CD4-positive, alpha-beta T cell treated with Interleukin-17A for 4 hours (primary cell): ENCODE results near the gene TIAL1.
"Not testable (repeated sequence)": the region's sequence is repeated elsewhere in the genome, so short reads cannot be mapped to it uniquely, and the experiment has no call there.

Experiments
- DNase-seq: peaks from one replicate; pipeline ENCODE4 v3.0.0-alpha.2; 2020; ENCODE audit warnings: mixed read lengths

TIAL1 gene

GRCh38 chr10:119596537-119597404 is at the start of gene TIAL1:
TIAL1 (minus strand) TSS chr10:119596964; CDS start chr10:119596465, 499 bp downstream.
- peak; percentile 95 for DNase-seq

GRCh38 chr10:119644994-119645393 is 48.2 kb upstream of the TIAL1 start:
- DNase-seq = no peak

GRCh38 chr10:119644205-119644814 is 47.5 kb upstream of the TIAL1 start:
- no peak for DNase-seq

GRCh38 chr10:119643306-119644204 is 46.8 kb upstream of the TIAL1 start:
- DNase-seq = no peak

- no peak for DNase-seq
Measured at GRCh38 chr10:119642556-119643111, 45.9 kb upstream of the TIAL1 start.

GRCh38 chr10:119640875-119641526 is 44.2 kb upstream of the TIAL1 start:
- no peak for DNase-seq

GRCh38 chr10:119640384-119640783 is 43.6 kb upstream of the TIAL1 start:
- DNase-seq = no peak

- no peak for DNase-seq
Measured at GRCh38 chr10:119638982-119639381, 42.2 kb upstream of the TIAL1 start.

GRCh38 chr10:119637631-119638030 is 40.9 kb upstream of the TIAL1 start:
- no peak for DNase-seq

GRCh38 chr10:119634219-119634544 is 37.4 kb upstream of the TIAL1 start:
- no peak for DNase-seq

GRCh38 chr10:119633538-119634218 is 36.9 kb upstream of the TIAL1 start:
- DNase-seq = no peak

- no peak for DNase-seq
Measured at GRCh38 chr10:119630300-119630699, 33.5 kb upstream of the TIAL1 start.

GRCh38 chr10:119625570-119626280 is 29.0 kb upstream of the TIAL1 start:
- no peak for DNase-seq

GRCh38 chr10:119621078-119621384 is 24.3 kb upstream of the TIAL1 start:
- DNase-seq = no peak

GRCh38 chr10:119620241-119621077 is 23.7 kb upstream of the TIAL1 start:
- DNase-seq = peak; percentile 5

- not testable (repeated sequence) for DNase-seq
Measured at GRCh38 chr10:119619811-119620210, 23.0 kb upstream of the TIAL1 start.

- no peak for DNase-seq
Measured at GRCh38 chr10:119619215-119619614, 22.5 kb upstream of the TIAL1 start.

GRCh38 chr10:119616882-119617570 is 20.3 kb upstream of the TIAL1 start:
- DNase-seq = peak; percentile 35

GRCh38 chr10:119614686-119615085 is 17.9 kb upstream of the TIAL1 start:
- DNase-seq = no peak

GRCh38 chr10:119613741-119614140 is 17.0 kb upstream of the TIAL1 start:
- no peak for DNase-seq
